GM18499 (cell line): ENCODE measurements around the gene AGTR1.
"Not testable (repeated sequence)": the region's sequence is repeated elsewhere in the genome, so short reads cannot be mapped to it uniquely, and the experiment has no call there.

Experiments
- ATAC-seq: cut with Tn5 transposase; IDR thresholded peaks from one replicate; pipeline ENCODE4 v1.9.1; 2021; ENCODE audit warnings: moderate number of reproducible peaks; ENCODE audit not compliant: insufficient read depth, unreplicated experiment

The AGTR1 gene

GRCh38 chr3:148757238-148758215, 59.8 kb downstream of the AGTR1 start:
- ATAC-seq, result no peak

- ATAC-seq, result no peak
Measured at GRCh38 chr3:148758303-148758884, 60.7 kb downstream of the AGTR1 start.

- ATAC-seq, result no peak
Measured at GRCh38 chr3:148759430-148759829, 61.7 kb downstream of the AGTR1 start.

- no peak for ATAC-seq
Measured at GRCh38 chr3:148763156-148763680, 65.5 kb downstream of the AGTR1 start.

- no peak for ATAC-seq
Measured at GRCh38 chr3:148763986-148764935, 66.6 kb downstream of the AGTR1 start.

- no peak for ATAC-seq
Measured at GRCh38 chr3:148772361-148772760, 74.7 kb downstream of the AGTR1 start.

- no peak for ATAC-seq
Measured at GRCh38 chr3:148772835-148773234, 75.1 kb downstream of the AGTR1 start.

- ATAC-seq, result no peak
Measured at GRCh38 chr3:148773805-148774204, 76.1 kb downstream of the AGTR1 start.

GRCh38 chr3:148778926-148779325, 81.2 kb downstream of the AGTR1 start:
- no peak for ATAC-seq

- not testable (repeated sequence) for ATAC-seq
Measured at GRCh38 chr3:148785026-148785425, 87.3 kb downstream of the AGTR1 start.

- ATAC-seq, result not testable (repeated sequence)
Measured at GRCh38 chr3:148786159-148786558, 88.5 kb downstream of the AGTR1 start.

- ATAC-seq, result no peak
Measured at GRCh38 chr3:148789146-148789545, 91.4 kb downstream of the AGTR1 start.

- ATAC-seq, result no peak
Measured at GRCh38 chr3:148789906-148790305, 92.2 kb downstream of the AGTR1 start.

- ATAC-seq, result no peak
Measured at GRCh38 chr3:148790370-148790769, 92.7 kb downstream of the AGTR1 start.

GRCh38 chr3:148790851-148791735, 93.4 kb downstream of the AGTR1 start:
- ATAC-seq, result no peak

GRCh38 chr3:148791920-148792319, 94.2 kb downstream of the AGTR1 start:
- no peak for ATAC-seq

GRCh38 chr3:148792516-148792915, 94.8 kb downstream of the AGTR1 start:
- no peak for ATAC-seq
